Suppressor macrophage treated with lipopolysaccharide for 1 hour (primary cell): ENCODE data around the gene OPA3.
"Not testable (repeated sequence)": the region's sequence is repeated elsewhere in the genome, so short reads cannot be mapped to it uniquely, and the experiment has no call there.

ENCODE experiments used
- DNase-seq, 3 donors: peaks; one replicate each; pipeline ENCODE4 v3.0.0-alpha.2; 2020 to 2022

OPA3 gene

DNA sequence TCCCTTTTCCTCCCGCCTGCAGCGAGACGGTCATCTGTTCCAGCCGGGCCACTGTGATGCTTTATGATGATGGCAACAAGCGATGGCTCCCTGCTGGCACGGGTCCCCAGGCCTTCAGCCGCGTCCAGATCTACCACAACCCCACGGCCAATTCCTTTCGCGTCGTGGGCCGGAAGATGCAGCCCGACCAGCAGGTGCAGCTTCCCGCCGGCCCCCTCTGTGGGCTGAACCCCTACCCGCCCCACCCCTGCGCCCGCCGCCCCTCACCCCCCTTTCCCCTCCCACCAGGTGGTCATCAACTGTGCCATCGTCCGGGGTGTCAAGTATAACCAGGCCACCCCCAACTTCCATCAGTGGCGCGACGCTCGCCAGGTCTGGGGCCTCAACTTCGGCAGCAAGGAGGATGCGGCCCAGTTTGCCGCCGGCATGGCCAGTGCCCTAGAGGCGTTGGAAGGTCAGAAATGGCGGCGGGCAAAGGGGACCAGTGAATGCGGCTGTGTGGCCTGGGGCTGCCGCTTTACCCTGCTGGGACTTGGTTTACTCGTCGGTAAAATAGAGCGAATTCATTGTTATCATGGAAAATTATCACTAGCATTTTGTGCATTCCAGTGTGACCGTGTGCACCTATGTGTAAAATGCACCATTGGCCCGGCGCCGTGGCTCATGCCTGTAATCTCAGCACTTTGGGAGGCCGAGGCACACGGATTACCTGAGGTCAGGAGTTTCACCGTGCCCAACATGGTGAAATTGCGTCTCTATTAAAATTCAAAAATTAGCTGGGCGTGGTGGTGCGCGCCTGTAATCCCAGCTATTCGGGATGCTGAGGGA is 66.7 kb downstream of the OPA3 start:
- DNase-seq, result no peak

DNA sequence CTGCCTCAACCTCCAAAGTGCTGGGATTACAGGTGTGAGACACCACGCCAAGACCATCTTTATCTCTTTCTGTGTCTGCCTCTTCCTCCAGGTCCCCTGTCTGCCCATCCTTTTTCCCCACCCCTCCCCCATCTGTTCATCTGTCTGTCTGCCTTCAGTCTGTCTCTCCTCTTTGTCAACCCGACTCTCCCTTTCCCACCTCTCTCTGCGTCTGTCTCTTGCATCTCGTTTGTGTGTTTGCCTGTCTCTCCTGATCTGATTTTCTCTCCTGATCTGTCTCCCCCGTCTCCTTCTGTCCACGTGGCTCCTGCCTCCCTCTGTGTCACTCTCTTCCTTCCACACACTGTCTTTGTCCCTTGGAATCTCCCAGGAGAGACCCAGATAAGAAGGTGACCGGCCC is 67.4 kb downstream of the OPA3 start:
- no peak for DNase-seq

DNA sequence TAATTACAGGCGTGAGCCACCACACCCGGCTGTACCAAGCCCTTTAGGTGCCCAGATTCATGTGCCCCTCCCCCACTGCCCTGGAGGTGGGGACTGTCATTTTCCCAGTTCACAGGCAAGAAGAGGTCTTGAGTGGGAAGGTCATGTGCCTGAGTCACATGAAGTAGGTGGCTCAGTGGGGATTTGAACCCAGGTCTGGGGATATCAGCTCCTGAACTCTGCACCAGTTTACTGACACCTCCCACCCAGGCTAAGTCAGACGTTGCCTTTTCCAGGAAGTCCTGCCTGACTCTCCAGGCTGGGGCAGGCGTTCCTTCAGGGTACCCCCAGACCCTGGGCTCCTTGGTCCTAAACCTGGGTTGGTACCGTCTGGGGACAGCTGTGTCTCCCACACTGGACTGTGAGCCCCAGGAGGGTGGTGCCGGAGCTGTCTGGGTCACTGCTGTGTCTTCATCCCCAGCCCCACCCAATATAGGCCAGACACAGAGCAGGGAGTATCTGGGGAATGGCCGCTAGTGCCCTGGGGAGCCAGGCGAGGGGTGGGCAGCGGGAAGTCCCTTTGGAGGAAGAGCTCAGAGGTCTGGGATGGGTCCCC is 68.7 kb downstream of the OPA3 start:
- DNase-seq, result peak; percentile 73 to 84 (median 83)

DNA sequence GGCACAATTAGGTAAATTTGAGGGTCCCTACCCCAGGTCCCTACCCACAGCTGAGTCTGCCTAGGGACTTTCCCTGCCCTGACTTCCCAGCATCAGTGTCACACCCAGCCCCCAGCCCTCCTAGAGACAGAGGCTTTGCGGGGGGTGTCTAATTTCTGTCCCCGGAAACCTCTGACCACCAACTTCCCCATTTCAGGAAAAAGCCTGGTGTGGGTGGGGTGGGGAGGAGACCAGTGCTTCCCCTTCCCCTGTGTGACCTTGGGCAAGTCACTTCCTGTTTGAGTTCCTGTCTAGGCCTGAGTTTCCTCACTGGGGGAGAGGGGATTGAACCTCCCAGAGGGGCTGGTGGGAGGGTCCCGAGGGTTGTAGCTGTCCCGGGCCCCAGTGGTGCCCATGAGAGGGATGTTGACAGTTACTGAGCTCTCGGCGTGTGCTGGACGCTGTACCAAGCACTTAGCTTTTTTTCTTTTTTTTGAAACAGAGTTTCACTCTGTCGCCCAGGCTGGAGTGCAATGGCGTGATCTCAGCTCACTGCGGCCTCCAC is 69.4 kb downstream of the OPA3 start:
- peak; percentile 96 to 98 (median 98) for DNase-seq

DNA sequence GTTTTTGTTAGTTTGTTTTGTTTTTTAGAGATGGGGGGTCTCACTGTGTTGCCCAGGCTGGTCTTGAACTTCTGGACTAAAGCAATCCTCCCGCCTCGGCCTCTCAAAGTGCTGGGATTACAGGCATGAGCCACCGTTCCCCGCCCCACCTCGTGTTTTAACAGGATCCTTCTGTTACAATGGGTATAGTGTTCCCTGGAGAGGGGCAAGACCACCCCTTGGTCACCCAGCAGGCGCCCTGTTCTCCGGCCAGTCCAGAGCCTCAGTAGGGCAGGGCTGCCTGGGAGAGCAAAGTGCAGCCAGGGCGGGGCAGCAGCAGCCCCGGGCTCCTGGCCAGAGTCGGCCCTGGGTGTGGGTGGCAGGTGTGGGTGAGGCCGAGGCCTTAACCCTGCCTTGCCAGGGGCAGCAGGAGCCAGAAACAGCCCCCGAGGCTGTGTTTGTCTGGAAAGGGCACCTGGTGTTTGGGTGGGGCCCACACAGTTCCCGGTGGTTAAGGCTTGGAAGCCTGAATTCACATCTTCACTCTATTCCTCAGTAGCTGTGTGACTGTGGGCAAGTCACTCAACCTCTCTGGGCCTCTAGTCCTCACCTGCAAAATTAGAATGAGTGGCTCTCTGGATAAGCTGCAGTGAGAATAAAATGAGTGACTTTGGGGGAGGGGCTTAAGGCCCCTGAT is 70.1 kb downstream of the OPA3 start:
- peak in 2 of 3 donors; percentile 40 to 55 for DNase-seq

DNA sequence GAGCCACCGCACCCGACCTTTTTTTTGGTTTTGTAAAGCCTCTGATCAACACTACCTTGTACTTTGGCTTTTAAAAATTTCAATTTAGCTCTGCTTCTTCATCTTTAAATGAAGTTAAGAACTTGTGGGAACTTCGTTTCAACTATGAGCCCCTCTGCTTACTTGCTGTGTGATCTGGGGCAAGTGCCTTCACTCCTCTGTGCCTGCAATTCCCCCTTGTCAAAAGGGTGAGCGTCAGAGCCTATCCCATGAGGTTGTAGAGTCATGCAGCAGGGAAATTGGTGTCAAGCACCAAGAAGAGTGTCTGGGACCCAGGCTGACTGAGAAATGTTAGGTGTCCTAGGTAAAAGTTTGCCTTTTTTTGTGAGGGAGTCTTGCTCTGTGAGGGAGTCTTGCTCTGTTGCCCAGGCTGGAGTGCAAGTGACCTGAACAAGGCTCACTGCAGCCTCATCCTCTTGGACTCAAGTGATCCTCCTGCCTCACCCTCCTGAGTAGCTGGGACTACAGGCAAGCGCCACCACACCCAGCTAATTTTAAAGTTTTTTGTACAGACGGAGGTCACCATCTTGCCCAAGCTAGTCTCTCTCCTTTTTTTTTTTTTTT is 71.6 kb downstream of the OPA3 start:
- no peak for DNase-seq

DNA sequence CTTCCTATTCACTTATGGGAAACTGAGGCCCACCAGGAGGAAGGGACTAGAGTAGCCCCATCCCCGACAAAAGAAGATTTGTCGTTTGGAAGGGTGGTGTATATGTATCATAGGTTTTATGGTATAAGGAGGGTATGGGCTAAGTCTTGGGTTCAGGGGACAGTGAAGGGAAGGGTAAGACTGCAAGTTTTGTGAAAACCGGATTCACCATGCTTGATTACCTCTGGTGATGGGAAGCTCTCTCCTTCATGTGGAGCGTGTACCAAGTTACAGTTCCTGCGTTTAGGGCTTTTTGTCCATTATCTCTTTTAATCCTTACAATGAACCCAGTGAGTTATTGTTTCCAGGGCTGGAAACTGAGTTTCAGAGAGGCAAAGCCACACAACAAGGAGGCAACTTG is 73.5 kb downstream of the OPA3 start:
- no peak for DNase-seq

DNA sequence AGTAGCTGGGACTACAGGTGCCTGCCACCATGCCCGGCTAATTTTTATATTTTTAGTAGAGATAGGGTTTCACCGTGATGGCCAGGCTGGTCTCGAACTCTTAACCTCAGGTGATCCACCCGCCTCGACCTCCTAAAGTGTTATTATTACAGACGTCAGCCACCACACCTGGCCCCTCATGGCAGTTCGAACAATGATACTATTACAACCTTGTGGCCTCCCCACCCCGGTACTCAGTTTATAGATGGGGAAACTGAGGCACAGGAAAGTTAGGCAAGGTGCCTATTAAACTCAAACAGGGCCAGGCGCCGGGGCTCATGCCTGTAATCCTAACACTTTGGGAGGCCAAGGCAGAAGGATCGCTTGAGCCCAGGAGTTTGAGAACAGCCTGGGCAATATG is 74.2 kb downstream of the OPA3 start:
- not testable (repeated sequence) for DNase-seq

DNA sequence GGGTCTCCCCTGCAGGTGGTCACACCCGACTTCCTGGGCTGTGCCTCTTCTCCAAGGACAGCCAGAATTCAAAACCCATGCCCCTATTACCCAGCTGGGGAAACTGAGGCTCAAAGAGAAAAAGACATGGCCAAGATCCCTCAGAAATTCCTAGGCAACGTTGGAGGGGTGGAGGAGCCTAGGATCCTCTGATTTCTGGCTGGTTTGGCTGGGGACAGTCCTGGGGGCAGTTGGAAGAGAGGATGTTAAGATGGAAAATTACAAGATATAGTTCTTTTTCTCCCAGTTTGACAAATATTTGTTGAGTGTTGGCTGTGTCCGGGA is 74.9 kb downstream of the OPA3 start:
- no peak for DNase-seq

DNA sequence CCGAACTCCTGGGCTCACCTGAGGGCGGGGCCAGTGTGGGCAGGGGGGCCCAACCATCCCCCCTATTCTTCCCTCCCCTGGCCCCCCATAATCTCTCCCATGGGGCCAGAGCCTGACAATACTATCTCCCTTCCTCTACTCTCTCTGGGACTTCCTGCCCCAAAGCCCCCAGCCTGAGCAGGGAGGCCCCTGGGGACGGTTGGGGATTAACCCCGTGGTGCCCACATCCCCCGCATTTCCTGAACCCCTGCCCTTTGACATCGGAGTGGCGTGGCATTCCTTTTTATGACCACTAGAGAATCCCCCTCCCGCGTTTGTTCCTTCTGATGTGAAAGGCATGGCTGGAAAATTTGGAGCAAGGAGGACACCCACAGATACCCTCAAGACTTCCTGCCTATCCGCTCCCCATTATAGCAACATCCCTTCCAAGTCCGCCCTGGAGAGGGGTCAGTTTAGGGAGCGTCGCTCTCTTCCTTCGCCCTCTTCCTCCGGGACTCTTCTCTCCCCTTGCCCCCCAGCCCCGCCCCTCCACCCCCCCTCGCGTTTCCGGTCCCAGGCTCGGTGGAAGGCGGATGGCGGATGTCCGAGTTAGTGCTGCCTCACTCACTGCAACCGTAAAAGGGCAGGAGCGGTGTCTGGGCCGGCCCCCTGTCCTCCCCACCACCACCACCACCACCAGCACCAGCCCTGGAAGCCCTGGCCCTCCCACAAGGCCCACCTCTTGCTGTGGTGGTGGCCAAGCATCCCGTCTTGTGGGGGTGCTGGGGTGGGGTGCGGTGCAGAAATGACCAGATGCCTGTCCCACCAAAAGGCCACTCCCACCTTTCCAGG is 75.5 kb downstream of the OPA3 start:
- DNase-seq, result peak; percentile 77 to 85 (median 85)

DNA sequence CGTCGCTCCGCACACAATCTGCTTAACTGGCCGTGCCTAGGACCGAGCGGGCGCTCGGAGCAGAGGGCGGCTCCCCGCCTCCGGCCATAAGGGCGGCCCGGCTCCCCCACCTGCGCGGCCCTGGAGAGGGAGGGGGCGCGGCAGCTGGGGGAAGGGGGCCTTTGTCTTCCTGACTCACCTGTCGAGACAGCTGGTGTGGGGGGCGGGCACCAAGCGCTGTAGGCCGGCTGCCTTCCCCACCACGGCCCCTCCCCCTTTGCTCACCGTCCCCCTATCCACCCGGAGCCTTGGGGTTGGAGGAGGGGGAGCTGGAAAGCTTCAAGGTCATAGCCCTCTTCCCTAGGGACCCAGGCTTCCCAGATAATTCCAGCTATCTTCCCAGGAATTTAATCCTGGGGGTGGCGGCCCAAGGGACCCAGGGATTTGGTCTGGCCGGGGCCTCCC is 76.2 kb downstream of the OPA3 start:
- DNase-seq, result peak in 1 of 3 donors; percentile 54

DNA sequence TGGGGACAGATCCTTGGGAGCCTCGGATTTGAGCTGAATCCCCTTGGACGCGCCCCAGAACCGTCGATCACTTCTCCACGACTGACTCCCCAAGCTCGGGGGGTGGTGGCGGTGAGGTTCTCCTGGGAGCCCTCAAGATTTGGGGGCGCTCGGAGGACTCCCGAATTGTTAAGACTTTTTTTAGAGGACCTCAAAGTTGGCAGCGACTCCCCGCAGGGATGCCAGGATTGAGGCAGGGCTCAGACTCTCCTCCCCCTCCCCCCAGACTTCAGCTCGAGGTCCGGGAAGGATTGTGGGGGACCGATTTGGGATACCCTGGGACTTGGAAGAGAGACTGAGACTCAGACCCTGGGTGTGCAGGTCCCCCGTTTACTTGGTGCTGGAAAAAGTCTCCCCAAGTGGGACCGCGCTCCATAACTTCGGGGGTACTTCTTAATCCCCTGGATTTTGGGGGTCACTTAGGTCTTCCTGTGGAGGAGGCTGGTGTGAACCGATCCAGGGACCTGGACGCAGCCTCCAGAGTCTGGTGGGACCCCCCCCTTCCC is 76.7 kb downstream of the OPA3 start:
- DNase-seq, result no peak

DNA sequence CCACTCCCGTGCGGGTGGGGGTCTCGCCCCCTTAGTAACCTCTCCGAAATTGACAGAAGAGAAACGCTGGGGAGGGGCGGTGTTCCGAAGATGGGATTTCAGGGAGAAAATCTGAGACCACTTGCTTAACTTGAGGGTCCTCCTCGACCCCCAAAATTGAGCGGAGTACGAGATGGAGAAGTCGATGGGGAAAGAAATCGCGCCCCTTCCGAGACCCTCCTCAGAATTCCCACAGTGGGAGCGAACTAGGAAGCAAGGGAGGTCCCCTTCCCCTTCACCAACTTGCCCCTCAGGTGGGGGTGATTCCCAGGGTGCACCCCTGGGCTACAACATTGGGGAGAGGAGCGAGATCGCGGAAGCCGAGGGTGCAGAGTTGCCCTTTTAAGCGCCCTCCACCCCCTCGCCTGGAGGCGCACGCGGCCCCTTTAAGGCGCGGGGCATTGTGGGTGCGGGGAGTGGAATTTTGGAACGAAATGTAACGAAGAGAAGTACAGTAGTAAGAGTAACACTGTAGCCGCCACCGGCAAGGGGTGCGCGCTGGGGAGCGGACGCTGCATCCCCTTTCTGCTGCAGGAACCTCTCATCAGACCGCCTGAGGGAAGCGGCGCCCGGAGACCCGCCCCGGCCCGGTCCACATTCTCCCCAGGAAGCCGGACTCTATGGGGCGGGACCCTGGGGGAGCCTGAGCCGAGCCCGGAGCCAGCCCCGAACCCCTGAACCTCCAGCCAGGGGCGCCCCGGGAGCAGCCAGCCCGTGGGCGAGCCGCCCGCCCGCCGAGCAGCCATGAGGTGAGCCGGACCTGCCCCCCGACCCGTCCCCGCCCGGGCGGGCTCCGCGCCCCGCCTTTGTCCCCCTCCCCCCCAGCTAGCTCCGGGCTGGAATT is 77.4 kb downstream of the OPA3 start, which contains the start of gene VASP:
Gene VASP, plus strand, starts transcription at position 491 of the 883 bp plus-strand sequence. Its CDS starts 293 bp downstream, at position 784.
- peak; percentile 96 for DNase-seq

DNA sequence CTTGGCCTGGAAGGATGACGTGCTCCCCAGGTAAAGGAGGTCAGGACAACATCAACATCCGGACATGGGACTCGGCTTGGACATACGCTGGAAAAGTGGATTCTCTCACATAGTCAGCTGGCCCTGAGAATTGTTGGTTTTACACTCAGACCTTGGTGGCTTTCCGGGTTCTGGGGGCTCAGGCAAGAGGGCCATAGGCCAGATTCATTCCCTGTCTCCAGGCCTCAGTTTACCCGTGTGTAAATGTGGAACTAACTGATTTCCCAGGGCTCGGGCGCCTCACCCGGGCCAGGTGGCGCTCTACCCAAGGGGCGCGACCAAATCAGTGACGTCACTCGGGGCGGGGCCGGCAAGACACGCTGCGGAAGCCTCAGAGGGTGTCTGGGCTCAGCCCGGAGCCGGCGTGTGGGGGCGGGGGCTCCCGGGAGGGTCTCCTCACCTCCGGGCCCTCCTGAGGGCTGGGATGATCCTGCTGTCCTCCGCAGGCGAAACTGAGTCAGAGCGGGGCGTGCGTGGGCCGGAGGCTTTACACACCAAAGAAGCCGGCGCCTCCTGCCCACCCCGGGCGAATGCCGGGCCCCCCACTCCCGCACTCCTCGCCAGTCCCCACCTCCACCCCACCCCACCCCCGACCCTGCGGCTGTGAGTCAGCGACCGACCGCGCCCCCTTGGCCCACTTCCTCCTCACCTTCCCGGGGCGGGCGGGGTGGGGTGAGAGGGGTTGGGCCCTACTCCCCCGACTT is 78.2 kb downstream of the OPA3 start:
- DNase-seq, result peak; percentile 95 to 99 (median 97)

DNA sequence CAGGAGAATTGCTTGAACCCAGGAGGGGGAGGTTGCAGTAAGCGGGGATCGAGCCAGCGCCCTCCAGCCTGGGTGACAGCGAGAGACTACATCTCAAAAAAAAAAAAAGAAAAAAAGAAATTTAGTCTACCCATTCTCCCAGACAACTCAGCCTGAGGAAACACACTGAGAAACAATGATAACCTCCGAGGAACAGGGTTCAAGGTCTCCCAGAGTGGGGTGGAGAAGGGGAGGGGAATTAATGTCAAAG is 78.7 kb downstream of the OPA3 start:
- DNase-seq, result no peak

DNA sequence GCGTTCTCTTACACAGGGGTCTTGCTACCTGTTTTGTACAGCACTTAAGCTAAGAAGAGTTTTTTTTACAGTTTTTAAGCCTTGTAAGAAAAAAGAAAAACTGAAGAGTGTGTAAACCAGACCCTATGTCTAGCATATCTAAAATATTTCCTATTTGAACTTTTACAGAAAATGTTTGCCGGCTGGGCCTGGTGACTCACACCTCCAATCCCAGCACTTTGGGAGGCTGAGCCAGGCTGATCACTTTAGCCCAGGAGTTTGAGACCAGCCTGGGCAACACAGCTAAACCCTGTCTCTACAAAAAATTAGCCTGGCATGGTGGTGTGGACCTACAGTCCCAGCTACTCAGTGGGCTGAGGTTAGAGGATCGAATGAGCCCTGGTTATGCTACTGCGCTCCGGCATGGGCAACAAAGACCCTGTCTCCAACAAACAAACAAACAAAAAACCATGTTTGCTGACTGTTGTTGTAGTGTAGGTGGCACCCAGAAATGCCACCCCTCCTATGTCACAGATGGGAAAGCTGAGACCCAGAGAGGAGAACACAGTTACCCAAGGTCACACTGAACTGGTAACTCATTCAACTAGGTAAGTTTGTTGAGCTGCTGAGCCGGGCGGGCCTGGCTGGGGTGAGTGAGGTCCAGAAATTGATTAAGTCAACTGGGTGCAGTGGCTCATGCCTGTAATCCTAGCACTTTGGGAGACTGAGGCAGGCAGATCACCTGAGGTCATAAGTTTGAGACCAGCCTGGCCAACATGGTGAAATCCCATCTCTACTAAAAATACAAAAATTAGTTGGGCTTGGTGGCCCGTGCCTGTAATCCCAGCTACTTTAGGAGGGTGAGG is 79.2 kb downstream of the OPA3 start:
- DNase-seq, result peak in 2 of 3 donors; percentile 39 to 44

DNA sequence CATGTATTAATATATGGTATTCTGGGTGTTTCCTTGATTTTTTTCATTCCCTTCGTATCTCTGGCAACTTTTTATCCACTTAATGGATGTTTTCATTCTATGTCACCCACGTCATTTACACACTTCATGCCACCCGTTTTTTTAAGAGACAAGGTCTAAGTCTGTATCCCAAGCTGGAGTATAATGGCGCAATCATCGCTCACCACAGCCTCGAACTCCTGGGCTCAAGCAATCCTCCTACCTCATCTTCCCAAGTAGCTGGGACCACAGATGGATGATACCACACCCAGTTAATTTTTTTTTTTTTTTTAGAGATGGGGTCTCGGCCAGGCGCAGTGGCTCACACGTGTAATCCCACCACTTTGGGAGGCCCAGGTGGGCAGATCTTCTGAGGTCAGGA is 80.7 kb downstream of the OPA3 start:
- no peak for DNase-seq

DNA sequence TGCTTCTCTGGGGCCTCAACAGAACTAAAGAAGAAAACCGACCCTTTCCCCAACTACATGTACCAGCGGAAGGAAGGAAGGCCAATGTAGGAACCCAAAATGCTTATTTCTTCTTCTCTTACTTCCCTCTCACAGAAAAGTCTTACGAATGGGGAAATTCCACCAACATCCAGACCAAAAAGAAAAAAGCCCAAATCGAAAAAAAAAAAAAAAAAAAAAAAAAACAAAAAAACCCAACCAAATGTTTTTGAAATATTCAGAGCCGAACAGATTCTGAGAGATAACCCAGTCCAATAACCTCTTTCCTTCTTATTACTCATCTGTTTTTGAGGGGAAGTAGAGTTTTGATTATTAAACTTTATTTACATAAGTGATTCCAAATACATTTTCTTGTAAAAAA is 82.5 kb downstream of the OPA3 start:
- DNase-seq, result peak; percentile 76 to 97 (median 93)

DNA sequence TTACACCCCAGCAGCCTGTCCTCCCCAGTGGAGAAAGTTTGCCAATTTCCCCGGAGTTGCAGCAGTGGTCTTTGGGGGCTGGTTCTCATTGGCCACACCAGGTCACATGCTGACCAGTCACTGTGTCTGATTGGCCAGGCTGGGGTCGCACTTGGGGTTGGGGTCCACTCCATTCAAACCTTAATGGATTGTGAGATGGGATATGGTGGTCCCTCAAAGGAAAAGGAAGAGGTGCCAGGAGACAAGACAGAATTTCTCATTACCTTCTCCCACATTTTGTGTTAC is 82.9 kb downstream of the OPA3 start:
- DNase-seq, result peak in 1 of 3 donors; percentile 37
